ENCODE data around the gene FAM83G.

The FAM83G gene

GRCh38 chr17:18986541-18987229 lies 17.9 kb downstream of the FAM83G start:
- DNase-seq = no peak

- no peak for DNase-seq
These were observed 19.1 kb downstream of the FAM83G start for GRCh38 chr17:18985475-18985874.

- no peak for DNase-seq
These were observed 20.1 kb downstream of the FAM83G start for GRCh38 chr17:18984273-18985114.

GRCh38 chr17:18981642-18982424 lies 22.7 kb downstream of the FAM83G start:
- no peak for DNase-seq

GRCh38 chr17:18981335-18981641 lies 23.3 kb downstream of the FAM83G start:
- DNase-seq = no peak

- DNase-seq = no peak
These were observed 23.8 kb downstream of the FAM83G start for GRCh38 chr17:18980682-18981334.

- no peak for DNase-seq
These were observed 25.9 kb downstream of the FAM83G start for GRCh38 chr17:18978655-18979054.

- no peak for DNase-seq
These were observed 26.5 kb downstream of the FAM83G start for GRCh38 chr17:18978050-18978449.

GRCh38 chr17:18977646-18978045 lies 26.9 kb downstream of the FAM83G start:
- DNase-seq = no peak

GRCh38 chr17:18977021-18977420 lies 27.5 kb downstream of the FAM83G start:
- DNase-seq = no peak

- no peak for DNase-seq
These were observed 28.4 kb downstream of the FAM83G start for GRCh38 chr17:18976201-18976600.

GRCh38 chr17:18975597-18975996 lies 29.0 kb downstream of the FAM83G start:
- DNase-seq = no peak

GRCh38 chr17:18974407-18975149 lies 30.0 kb downstream of the FAM83G start:
- peak; percentile 18 to 27 for DNase-seq

GRCh38 chr17:18971801-18972200 lies 32.8 kb downstream of the FAM83G start:
- DNase-seq = no peak

GRCh38 chr17:18970582-18971480 lies 33.7 kb downstream of the FAM83G start:
- DNase-seq = no peak

GRCh38 chr17:18968945-18969887 lies 35.3 kb downstream of the FAM83G start:
- DNase-seq = no peak

- DNase-seq = no peak
These were observed 36.2 kb downstream of the FAM83G start for GRCh38 chr17:18968345-18968744.

GRCh38 chr17:18967916-18968315 lies 36.6 kb downstream of the FAM83G start:
- no peak for DNase-seq

- DNase-seq = no peak
These were observed 37.5 kb downstream of the FAM83G start for GRCh38 chr17:18966831-18967624.

Data from stimulated activated CD4-positive, alpha-beta T cell treated with anti-CD3 and anti-CD28 coated beads, Interleukin-2, amount 100 ng/mL, for 48 hours (primary cell).